Coronary artery (tissue), 2 donors: Measurements from ENCODE around the gene ATXN1.

Experiments used
- DNase-seq: peaks from one replicate; pipeline ENCODE4 v3.0.0-alpha.2; 2017; ENCODE audit warnings: low spot score
- H3K27ac ChIP-seq, 2 donors: fragments of 200-600 bp; sonication (generic); one replicate each; pipeline ENCODE4 v1.5.1; 2016 to 2019
- H3K4me3 ChIP-seq: fragments of 200-600 bp; sonication (generic); 2 replicates; pipeline ENCODE4 v1.5.1; 2016; ENCODE audit warnings: mild to moderate bottlenecking, moderate library complexity
- TF ChIP-seq, protein P1 (sequence below): fragments of 200-600 bp; sonication (generic); IDR thresholded peaks from one replicate; pipeline ENCODE4 v1.5.1; 2019; ENCODE audit warnings: antibody characterized with exemption

Gene ATXN1

DNA sequence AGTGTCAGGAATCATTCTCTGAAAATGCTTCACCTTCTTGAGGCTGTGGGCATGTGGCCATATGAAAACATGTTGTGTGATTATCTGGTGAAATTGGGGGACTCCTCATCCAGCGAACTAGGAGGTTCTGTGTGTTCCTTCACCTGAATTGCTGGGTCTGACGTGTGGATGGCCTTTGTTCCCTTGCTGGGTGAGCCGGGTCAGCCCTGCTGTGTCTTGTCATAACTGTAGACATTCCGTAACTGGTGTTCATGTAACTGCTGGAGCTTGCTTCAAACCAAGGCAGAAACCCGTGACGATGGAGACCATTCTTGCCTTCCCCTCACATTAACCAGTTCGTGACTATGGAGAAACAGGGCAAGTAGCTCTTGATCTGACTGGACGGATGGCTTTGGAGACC, 399.4 kb downstream of the ATXN1 start:
- Histone ChIP-seq H3K27ac (no peak overlapping the region), H3K4me3 (no peak overlapping the region)
- DNase-seq = no peak
- TF ChIP-seq, protein P1, sequence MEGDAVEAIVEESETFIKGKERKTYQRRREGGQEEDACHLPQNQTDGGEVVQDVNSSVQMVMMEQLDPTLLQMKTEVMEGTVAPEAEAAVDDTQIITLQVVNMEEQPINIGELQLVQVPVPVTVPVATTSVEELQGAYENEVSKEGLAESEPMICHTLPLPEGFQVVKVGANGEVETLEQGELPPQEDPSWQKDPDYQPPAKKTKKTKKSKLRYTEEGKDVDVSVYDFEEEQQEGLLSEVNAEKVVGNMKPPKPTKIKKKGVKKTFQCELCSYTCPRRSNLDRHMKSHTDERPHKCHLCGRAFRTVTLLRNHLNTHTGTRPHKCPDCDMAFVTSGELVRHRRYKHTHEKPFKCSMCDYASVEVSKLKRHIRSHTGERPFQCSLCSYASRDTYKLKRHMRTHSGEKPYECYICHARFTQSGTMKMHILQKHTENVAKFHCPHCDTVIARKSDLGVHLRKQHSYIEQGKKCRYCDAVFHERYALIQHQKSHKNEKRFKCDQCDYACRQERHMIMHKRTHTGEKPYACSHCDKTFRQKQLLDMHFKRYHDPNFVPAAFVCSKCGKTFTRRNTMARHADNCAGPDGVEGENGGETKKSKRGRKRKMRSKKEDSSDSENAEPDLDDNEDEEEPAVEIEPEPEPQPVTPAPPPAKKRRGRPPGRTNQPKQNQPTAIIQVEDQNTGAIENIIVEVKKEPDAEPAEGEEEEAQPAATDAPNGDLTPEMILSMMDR = no peak

DNA sequence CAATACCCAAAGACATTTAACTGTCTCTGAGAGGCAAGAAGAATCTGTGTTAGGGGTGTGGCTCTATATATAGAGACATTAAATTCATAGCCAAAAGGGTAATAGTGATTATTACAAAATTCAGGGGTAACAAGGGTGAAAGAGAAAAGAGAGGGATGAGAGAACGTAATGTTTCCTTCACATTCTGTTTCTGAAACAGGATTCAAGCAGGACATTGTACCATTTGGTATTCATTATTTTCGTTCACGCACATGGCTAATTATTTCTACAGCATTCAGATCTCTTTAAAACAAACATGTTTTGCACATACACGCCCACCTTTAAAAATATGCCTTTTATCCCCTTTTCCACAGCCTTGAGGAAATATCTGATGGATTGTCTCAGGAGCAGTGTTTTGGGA, 400.1 kb downstream of the ATXN1 start:
- DNase-seq = no peak
- Histone ChIP-seq H3K27ac (no peak overlapping the region), H3K4me3 (no peak overlapping the region)
- TF ChIP-seq, protein P1 = no peak

DNA sequence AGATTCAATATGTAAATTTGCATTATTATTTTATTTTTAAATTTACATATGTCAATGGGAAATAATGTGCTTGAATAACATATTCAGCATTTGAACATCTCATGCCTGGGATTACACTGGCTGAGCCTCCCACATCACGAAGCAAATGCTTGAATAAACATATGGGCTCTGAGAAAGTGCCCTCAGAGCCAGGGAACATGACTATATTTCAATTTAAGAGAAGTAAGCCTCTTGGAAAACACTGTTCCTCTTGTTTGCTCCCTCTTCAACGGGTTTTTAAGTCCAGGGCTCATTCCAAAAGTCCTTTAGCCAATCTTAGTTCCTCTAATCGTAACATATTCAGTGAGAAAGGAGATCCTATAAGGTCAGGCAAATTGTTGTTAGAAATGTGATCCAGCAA, 400.9 kb downstream of the ATXN1 start:
- no peak overlapping the region for H3K27ac ChIP-seq
- TF ChIP-seq, protein P1 = no peak
- no peak overlapping the region for H3K4me3 ChIP-seq
- no peak for DNase-seq

DNA sequence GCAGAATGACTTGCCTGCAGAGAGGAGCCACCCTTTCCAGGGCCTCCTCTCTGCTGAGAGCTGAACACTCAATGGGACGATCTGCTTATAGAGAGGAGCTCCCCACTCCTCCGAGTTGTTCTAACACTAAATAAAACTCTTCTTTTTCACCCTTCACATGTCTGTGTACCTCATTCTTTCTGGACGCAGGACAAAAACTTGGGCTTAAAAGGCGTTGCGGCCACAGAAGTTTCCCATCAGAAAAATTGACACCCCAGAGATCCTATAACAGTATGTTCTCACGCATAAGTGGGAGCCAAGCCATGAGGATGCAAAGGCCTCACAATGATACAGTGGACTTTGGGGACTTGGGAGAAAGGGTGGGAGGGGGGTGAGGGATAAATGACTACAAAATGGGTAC, 401.7 kb downstream of the ATXN1 start:
- TF ChIP-seq, protein P1 = no peak
- Histone ChIP-seq H3K4me3 (no peak overlapping the region), H3K27ac (no peak overlapping the region)
- DNase-seq = no peak

DNA sequence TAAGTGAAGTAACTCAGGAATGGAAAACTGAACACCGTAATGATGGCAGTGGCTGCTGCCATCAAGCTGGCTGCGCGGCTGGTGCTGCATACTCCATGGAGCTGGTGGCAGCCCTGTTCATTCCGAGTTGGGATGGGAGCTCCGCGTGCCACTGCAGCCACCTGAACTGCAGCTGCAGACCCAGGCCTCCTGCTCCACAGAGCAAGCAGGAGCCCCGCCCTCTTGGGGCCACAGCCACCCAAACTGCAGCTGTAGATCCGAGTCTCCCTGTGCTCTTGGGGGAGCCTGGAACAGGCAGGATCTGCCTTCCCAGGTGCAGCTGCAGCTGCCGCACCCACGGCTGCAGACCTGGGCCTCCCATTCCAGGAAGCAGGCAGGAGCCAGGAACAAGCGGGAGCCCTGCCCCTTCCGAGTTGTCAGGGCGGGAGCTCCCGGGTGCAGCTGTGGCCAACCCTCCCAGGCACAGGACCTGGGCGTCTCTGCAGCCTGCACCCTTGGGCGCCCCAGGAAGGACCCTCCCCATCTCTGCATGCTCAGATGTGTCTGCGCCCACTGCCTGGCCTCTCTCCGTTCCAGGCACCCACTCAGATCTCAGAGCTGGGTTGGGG, 402.6 kb downstream of the ATXN1 start:
- H3K27ac ChIP-seq = no peak overlapping the region
- TF ChIP-seq, protein P1 = no peak
- no peak for DNase-seq
- H3K4me3 ChIP-seq = no peak overlapping the region

DNA sequence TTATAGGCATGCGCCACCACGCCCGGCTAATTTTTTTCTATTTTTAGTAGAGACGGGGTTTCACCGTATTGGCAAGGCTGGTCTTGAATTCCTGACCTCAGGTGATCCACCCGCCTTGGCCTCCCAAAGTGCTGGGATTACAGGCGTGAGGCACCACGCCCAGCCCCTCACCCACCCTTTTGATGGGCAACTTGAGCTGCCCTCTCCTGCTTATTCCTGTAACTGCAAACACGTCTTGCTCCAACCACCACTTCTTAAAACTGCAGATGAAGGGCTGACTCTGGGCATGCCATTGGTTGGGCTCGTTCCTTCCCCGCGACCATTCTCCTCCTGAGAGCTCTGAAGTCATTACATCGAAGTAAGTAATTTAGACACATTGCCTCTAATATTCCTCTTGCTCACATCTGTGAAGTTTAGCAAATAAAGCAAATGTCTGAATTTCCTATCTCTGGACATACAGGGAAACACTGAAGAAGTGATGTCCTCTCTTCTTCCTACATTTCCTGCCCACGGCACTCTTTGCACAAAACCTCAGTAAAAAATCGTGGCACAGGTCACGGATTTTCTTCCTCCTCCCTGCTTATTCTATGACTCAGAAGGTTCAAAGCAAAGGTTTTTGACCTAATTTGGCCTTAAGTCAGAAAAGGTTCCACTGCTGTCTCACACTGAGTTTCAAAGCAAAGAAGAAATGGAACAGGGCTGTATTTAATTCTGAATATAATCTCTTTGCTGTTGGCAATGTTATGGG, 405.4 kb downstream of the ATXN1 start:
- TF ChIP-seq, protein P1 = no peak
- Histone ChIP-seq H3K27ac (no peak overlapping the region), H3K4me3 (no peak overlapping the region)
- no peak for DNase-seq

DNA sequence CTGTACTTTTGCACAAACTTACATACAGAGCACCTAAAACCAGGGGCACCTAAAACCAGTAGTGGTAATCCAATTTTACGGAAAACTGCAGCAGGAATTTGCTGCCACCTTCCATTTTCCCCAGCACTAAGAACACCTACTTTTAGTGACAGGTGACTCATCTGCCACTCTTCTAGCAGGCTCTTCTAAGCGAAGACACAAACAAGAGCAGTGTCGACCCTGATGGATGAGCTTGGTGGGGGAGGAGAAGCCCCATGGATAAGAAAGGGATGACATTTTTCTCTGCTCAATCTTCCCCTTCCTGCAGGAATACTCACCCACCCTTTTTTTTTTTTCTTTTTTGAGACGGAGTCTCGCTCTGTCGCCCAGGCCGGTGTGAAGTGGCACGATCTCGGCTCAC, 406.0 kb downstream of the ATXN1 start:
- TF ChIP-seq, protein P1 = no peak

More for the DNA sequence above, 406.0 kb downstream of the ATXN1 start:
- H3K27ac ChIP-seq = no peak overlapping the region
- DNase-seq = no peak
- no peak overlapping the region for H3K4me3 ChIP-seq
